CD4-positive, alpha-beta T cell treated with Interleukin-10 for 1 hour (primary cell): ENCODE measurements around the gene RBPMS2.
"Not testable (repeated sequence)": the region's sequence is repeated elsewhere in the genome, so short reads cannot be mapped to it uniquely, and the experiment has no call there.

ENCODE experiments used
- DNase-seq: peaks from one replicate; pipeline ENCODE4 v3.0.0-alpha.2; 2020

RBPMS2 gene

DNA sequence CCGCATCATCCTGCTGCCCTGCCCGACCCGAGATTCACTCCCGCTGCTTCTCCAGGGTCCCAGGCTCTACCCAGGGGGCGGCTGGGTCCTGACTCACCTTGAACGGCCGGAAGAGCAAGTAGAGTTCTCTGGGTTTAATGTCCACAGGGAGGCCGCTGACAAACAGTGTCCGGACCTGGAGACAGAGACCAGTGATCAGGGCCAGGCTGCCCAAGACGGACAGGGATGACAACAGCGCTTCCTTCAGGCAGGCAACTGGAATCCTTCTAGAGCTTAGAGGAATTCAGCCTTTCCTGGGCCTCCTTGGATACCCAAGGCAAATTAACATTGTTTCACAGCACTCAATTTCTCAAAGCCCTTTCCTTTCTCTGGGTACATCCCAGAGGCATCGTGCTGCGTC is 23.9 kb downstream of the RBPMS2 start:
- no peak for DNase-seq

DNA sequence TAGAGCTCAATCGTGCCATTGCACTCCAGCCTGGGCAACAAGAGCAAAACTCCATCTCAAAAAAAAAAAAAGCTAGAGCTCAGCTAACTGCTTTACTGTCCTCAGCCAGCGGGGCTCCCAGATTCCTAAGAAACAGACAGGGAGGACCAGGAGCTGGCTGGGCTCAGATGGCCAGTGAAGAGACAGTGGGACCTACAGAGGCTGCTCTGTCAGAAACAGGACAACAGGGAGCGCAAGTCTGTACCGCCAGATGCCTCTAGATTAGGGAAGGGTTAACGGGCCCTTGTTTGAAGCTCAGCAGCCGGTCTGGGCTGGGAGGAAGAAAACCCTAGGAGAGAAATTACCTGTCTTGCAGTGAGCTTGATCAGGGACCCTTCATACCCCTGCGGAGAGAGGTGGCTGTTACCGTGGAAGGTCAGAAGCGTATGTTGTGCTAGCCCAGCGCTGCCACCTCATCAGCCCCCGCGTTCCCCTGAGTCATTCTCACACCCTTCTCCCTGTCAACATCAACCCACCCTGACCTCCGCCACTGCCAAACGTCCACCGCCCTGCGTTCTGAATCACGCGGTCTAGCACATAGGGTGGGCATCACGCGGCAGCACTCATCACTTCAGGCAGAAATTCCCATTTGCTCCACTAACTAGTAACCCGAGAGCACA is 25.3 kb downstream of the RBPMS2 start:
- DNase-seq, result no peak

- no peak for DNase-seq
Observed at GRCh38 chr15:64749167-64749566, 26.2 kb downstream of the RBPMS2 start.

GRCh38 chr15:64748251-64748650 is 27.1 kb downstream of the RBPMS2 start:
- DNase-seq, result no peak

- no peak for DNase-seq
Observed at GRCh38 chr15:64747578-64747977, 27.8 kb downstream of the RBPMS2 start.

DNA sequence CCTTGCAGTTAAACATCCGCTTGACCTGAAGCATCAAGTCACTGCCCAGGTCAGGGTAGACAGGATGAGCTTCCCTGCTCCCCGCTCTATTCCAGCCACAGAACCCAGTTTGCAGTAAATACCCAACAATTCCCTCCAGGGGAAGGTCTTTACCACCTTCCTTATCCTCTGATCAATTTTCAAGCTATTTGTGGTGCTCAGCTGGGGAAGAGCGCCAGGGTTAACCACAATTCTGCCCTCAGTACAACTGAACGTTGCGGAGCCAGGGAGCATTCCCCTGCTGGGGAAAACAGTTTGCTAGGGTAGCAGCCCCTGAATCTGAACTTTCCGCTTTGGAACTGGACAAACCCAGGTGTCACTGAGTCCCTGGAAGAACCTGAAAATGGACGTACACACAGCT is 28.5 kb downstream of the RBPMS2 start:
- no peak for DNase-seq

GRCh38 chr15:64746356-64746755 is 29.0 kb downstream of the RBPMS2 start:
- DNase-seq, result no peak

GRCh38 chr15:64743691-64744090 is 31.7 kb downstream of the RBPMS2 start:
- no peak for DNase-seq

GRCh38 chr15:64742921-64743320 is 32.5 kb downstream of the RBPMS2 start:
- DNase-seq, result no peak

GRCh38 chr15:64742385-64742784 is 33.0 kb downstream of the RBPMS2 start:
- DNase-seq, result no peak

- DNase-seq, result not testable (repeated sequence)
Observed at GRCh38 chr15:64741708-64742107, 33.7 kb downstream of the RBPMS2 start.

DNA sequence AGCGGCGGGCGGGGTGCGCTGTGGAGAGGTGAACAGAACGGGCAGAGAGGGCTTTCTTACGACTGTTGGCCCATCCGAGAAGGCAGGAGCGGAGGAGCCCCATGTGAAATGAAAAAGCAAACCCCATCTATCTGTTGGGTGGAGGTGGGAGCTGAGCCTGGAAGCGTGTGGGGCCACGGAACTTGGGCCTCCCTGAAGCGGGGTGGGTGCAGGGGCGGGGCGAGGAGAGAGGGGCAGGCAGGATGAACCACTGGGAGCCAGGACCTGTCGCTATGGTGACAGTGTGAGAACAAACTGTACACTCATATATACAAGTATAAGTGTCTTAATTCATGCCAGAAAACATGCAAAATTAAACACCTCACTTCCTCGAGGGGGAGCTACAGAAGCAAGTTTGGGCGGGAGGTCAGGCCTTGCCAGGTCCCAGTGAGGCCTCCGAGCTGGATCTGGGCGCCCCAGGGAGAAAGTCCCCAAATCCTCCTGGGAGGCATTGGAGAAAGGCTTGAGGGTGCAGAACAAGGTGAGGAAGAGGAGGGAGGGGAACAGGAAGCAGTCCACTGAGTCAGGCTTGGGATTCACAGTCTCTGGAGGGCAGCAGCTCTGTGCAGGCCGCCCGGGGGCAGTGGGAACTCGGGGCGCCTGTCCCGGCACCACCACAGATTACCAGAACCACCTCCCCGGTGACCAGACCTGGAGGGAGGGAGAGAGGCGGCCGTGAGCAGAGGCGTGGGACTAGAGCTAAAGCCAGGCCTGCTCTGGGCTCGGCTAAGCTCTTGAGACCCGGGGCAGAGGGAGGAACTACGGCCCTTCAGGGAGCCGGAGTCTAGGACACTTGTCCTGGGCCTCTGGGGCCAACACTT is 34.8 kb downstream of the RBPMS2 start:
- no peak for DNase-seq

DNA sequence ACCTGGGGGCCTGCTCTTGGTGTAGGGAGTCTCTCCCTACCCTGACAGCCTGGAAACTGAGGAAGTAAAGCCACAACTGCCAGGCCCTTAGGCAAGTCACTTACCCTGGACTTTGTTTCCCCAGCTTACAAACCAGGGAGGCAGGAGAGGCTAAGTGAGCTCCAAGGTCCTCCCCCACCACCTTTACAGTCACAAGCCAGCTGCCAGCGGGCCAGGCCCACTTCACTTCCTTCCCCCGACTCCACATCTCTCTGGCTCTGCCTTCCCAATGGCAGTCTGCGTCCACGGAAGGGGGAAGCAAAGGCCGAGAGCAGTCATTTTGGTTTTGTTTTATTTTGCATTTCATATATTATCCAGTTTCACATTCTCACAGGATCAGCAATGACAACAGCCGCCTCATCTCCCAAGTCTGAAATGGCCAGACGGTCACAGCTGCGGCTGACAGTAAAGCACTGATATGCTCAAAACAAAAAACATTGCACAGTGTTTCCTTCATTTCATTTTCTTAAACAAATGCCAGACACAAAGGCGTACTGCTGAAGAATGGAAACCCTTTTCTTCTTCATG is 35.7 kb downstream of the RBPMS2 start:
- DNase-seq, result no peak

DNA sequence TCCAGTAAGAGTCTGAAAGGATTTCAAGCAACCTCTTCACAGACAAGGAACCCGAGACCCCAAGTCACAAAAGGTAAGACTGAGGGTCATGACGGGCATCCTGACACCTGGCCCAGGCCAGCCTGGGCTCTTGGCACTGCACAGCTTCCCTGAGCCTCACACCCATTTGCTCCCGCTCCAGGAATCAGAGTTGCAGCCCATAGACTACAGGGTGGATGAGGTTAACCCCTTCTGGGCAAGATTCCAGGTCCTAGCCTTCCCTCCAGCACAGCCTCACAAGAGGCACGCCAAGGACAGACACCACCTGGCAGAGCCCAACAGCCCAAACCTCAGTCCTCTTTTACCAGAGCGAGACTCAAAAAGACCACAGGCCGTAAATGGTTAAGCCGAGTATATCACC is 36.2 kb downstream of the RBPMS2 start:
- no peak for DNase-seq

DNA sequence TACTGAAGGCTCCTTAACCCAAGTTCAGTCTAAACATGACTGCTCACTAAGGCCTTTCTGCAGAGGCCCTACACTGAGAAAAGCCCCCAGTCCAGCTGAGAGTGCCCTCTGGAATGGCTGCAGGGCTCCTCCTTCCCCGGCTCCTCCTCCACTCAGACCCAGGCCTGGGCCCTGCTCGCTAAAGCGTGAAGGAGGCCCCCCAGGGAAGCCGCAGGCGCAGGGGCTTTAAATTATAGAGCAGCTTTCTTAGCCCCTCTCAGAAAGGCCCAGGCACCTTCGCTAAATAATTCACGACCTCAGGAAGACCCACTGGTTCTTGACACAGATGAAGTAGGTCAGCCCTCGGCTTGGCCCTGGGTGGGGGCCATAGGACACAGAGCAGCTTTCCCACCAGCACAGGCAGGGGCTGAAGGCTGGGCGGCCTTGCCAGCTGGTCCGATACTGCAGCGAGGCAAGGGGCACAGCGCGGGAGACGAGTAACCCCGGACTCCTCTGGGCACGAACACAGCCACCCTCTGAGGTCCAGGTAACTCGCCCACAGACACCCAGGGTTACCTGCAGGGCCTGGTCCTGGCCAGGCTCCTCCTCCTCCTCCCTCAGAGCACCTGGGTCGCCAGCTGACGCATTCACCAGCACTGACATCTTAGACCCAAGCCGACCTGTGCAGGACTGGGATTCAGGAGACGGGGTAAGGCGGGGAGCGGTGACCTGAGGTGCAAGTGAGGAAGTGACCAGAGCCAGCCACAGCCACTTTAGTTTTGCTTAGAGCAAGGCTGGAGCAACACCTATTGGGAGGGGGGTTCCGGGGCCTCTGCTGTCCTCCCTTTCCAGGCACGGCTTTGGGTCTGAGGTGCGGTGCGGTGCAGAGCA is 36.9 kb downstream of the RBPMS2 start:
- no peak for DNase-seq

DNA sequence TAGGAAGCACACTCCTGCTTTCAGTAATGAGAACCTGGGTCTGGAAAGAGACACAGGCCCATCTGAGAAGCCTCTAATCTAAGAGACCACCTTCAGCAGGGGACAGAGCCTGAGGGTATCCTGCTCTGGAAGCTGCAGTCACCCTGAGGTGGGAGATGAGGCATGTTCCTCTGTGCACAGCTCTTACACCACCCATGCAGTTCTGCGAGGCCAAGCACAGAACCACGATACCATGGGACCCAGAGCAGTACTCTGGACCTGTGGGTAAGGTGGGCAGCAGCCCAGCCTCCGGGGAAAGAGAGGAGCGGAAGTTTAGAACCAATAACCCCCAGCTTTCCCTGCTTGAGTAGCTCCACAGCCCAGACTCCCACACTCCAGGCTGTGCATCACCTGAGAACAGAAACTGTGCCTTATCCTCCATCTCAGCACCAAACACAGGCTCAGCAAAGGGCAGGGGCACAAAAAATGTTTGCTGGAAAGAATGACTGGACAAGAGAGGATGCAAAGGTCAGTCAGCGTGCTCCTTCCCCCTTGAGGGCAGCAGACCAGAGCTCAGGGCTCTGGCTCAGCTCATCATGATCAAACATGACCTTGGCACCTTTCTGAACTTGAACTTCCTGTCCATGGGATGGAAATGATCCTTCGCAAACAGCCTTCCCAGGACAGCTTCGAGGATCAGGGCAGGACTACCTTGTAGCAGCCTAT is 43.1 kb downstream of the RBPMS2 start:
- no peak for DNase-seq

- DNase-seq, result no peak
Observed at GRCh38 chr15:64731805-64732151, 43.6 kb downstream of the RBPMS2 start.

- DNase-seq, result peak; percentile 86
Observed at GRCh38 chr15:64731012-64731804, 44.2 kb downstream of the RBPMS2 start.

- DNase-seq, result no peak
Observed at GRCh38 chr15:64730151-64730550, 45.2 kb downstream of the RBPMS2 start.

- DNase-seq, result no peak
Observed at GRCh38 chr15:64720188-64720587, 55.2 kb downstream of the RBPMS2 start.

- no peak for DNase-seq
Observed at GRCh38 chr15:64717735-64718495, 57.5 kb downstream of the RBPMS2 start.
